Heart left ventricle (tissue), 16 donors: ENCODE results near the gene UNC45A. TPM values are rescaled to one million over a fixed set of nuclear protein-coding genes. Genes with fewer than 3 reads are reported as not detected.
"Not testable (repeated sequence)": the region's sequence is repeated elsewhere in the genome, so short reads cannot be mapped to it uniquely, and the experiment has no call there.

Source experiments
- ATAC-seq, 4 donors: fragments of 200-7000 bp; cut with Tn5 transposase; one replicate each; pipeline ENCODE4 v1.9.1; 2020 to 2022; ENCODE audit warnings: moderate library complexity in 4 of 4, mild to moderate bottlenecking in 3 of 4, moderate number of reproducible peaks in 1 of 4
- DNase-seq, 5 donors: peaks; one replicate each; pipeline ENCODE4 v3.0.0-alpha.2; 2020
- H3K27ac ChIP-seq, 12 donors: fragments of 200-600 bp; sonication (generic) in 4 of 12; one replicate each; pipeline versions ENCODE4 v1.5.0 to v1.8.0; 2016 to 2022; ENCODE audit warnings: mild to moderate bottlenecking in 2 of 12
- H3K27me3 ChIP-seq, 9 donors: fragments of 200-600 bp; sonication (generic) in 2 of 9; one replicate each; pipeline versions ENCODE4 v1.5.1 to v1.8.0; 2016 to 2022; ENCODE audit warnings: mild to moderate bottlenecking in 3 of 9
- H3K36me3 ChIP-seq, 9 donors: fragments of 200-600 bp; sonication (generic) in 2 of 9; one replicate each; pipeline versions ENCODE4 v1.5.0 to v1.8.0; 2018 to 2022; ENCODE audit warnings: mild to moderate bottlenecking in 2 of 9
- H3K4me1 ChIP-seq, 12 donors: fragments of 200-600 bp; sonication (generic) in 4 of 12; one replicate each; pipeline versions ENCODE4 v1.5.0 to v1.8.0; 2016 to 2022; ENCODE audit warnings: mild to moderate bottlenecking in 3 of 12
- H3K4me3 ChIP-seq, 12 donors: fragments of 200-600 bp; sonication (generic) in 4 of 12; one replicate each; pipeline versions ENCODE4 v1.5.0 to v1.8.0; 2017 to 2022; ENCODE audit warnings: mild to moderate bottlenecking in 9 of 12, moderate library complexity in 4 of 12
- H3K9me3 ChIP-seq, 12 donors: fragments of 200-600 bp; sonication (generic) in 4 of 12; one replicate each; pipeline versions ENCODE4 v1.5.0 to v1.8.0; 2016 to 2022; ENCODE audit warnings: mild to moderate bottlenecking in 1 of 12
- POLR2A ChIP-seq, 2 donors: fragments of 450-650 bp; IDR thresholded peaks; one replicate each; pipeline ENCODE4 v1.6.1; 2017; ENCODE audit warnings: antibody characterized with exemption in 2 of 2, mild to moderate bottlenecking in 2 of 2, moderate library complexity in 2 of 2
- WGBS, 4 donors: extraction: QIAGEN DNeasy Blood & Tissue Kit in 2 of 4; methylation state at CpG; one replicate each; pipeline versions ENCODE4 v1.1.5 to v1.1.7; 2013 to 2018; 5-methylcytosine and 5-hydroxymethylcytosine counted together
- intact Hi-C, 10 donors: fragments of 100-400 bp; cut with DNase I; formaldehyde crosslinking; loops; one replicate each; pipeline versions ENCODE4 v1.11.1 to v1.14.2; 2022
- polyA plus RNA-seq, 2 donors: library from polyadenylated mRNA; stranded (reverse); fragments of 200-250 nt; gene quantifications; one replicate each; pipeline ENCODE4 v1.2.3, GENCODE V29; 2013
- total RNA-seq, 9 donors: library from RNA; depleted of rRNA in 2 of 9; stranded (reverse); fragments of >200 nt in 2 of 9; fragmentation: NEBNext Ultra II Directional in 3 of 9; extraction: Animal tissue kit (Norgen Biotek cat#: 25700) in 3 of 9; gene quantifications; one replicate each; pipeline versions ENCODE4 v1.1.0 to v1.2.4, GENCODE V29; 2016 to 2023
- TF ChIP-seq, protein P1 (sequence below), 12 donors: fragments of 200-600 bp; sonication (generic) in 4 of 12; IDR thresholded peaks; one replicate each; pipeline versions ENCODE4 v1.5.0 to v1.8.0; 2018 to 2022; ENCODE audit warnings: antibody characterized with exemption in 12 of 12, mild to moderate bottlenecking in 5 of 12
- donor health status: ischemic (EF 13 %, LVEDD 7.1; RV severe dilation, severe dysfunction).
- donor health status: healthy with polysubstance abuse.
- donor health status: DM: no; HTN: yes; CAD: no.
- donor health status: DM: no; HTN: no; CAD: no.
- donor health status: ischemic (EF 25% LVEDD 6.9; RV normal size, moderate dysfunction).
- donor health status: ischemic (EF 25% LVEDD 5.7; RV mildly dilated, moderate dysfunction).
- donor health status: healthy.
- donor health status: DM: yes; HTN: yes; CAD: no.
- donor health status: ischemic (EF 35%, LVEDD 5.7; RV mildly dilated, moderate dysfunction).
- donor health status: nonischemic (EF 11% LVEDD 7.7; RV severe dilation, severe dysfunction).
- donor health status: DM: yes; HTN: yes; CAD: no.
- donor health status: PGD.
- donor health status: ischemic (EF 29% LVEDD 5.4; RV normal size, mild dysfunction).
- donor health status: nonischemic (EF 23%, LVEDD 6.1; RV moderate dilation, normal function).

Gene UNC45A
- total and polyA plus RNA-seq, 11 donors = 12.0 to 34.0 (median 21.9) TPM

DNA sequence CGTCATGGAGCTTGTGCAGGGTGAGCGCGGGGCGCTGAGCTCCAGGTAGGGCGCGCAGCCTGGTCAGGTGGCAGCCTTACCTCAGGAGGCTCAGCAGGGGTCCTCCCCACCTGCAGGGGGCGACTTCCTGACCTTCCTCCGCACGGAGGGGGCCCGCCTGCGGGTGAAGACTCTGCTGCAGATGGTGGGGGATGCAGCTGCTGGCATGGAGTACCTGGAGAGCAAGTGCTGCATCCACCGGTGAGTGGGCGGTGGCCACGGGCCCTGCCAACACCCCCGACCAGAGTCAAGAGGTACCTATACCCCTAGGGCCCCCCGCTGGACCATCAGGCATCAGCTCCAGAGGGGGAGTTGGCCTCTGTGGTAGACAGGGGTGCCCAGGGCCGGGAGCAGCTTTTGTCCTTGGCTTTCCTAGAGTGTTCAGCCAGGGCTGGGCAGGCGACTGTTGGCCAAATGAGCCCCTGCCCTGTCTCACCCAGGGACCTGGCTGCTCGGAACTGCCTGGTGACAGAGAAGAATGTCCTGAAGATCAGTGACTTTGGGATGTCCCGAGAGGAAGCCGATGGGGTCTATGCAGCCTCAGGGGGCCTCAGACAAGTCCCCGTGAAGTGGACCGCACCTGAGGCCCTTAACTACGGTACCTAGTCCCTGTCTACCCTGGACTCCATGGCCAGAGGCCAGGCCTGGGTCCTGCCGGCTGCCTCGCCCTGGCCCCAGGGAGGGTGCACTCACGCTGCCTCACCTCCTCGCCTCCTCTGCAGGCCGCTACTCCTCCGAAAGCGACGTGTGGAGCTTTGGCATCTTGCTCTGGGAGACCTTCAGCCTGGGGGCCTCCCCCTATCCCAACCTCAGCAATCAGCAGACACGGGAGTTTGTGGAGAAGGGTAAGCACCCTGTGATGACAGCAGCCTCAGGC is 41.7 kb upstream of the UNC45A start:
- Histone ChIP-seq H3K27ac (no peak overlapping the region), H3K9me3 (no peaks in the 10 kb centered on the region), H3K4me1 (peaks cover 0 to under 1% (median 0%) of the 10 kb centered on the region in 12 donors), H3K4me3 (no peak overlapping the region), H3K36me3 (peaks cover 6 to 82% (median 74%) of the 10 kb centered on the region in 9 donors), H3K27me3 (no peaks in the 10 kb centered on the region)
- WGBS, 4 donors = 92 to 96% (median 94%) methylated on average over 24 to 33 of the region's 33 CpGs
- TF ChIP-seq, protein P1, sequence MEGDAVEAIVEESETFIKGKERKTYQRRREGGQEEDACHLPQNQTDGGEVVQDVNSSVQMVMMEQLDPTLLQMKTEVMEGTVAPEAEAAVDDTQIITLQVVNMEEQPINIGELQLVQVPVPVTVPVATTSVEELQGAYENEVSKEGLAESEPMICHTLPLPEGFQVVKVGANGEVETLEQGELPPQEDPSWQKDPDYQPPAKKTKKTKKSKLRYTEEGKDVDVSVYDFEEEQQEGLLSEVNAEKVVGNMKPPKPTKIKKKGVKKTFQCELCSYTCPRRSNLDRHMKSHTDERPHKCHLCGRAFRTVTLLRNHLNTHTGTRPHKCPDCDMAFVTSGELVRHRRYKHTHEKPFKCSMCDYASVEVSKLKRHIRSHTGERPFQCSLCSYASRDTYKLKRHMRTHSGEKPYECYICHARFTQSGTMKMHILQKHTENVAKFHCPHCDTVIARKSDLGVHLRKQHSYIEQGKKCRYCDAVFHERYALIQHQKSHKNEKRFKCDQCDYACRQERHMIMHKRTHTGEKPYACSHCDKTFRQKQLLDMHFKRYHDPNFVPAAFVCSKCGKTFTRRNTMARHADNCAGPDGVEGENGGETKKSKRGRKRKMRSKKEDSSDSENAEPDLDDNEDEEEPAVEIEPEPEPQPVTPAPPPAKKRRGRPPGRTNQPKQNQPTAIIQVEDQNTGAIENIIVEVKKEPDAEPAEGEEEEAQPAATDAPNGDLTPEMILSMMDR (IDR thresholded peaks at IDR 0.05) = peak in 3 of 12 donors; percentile 10 to 18 (median 15)
- TF ChIP-seq POLR2A (IDR thresholded peaks at IDR 0.05) = no peak
- intact Hi-C loops = no loop called here
- no peak for DNase-seq
- no peak for ATAC-seq

DNA sequence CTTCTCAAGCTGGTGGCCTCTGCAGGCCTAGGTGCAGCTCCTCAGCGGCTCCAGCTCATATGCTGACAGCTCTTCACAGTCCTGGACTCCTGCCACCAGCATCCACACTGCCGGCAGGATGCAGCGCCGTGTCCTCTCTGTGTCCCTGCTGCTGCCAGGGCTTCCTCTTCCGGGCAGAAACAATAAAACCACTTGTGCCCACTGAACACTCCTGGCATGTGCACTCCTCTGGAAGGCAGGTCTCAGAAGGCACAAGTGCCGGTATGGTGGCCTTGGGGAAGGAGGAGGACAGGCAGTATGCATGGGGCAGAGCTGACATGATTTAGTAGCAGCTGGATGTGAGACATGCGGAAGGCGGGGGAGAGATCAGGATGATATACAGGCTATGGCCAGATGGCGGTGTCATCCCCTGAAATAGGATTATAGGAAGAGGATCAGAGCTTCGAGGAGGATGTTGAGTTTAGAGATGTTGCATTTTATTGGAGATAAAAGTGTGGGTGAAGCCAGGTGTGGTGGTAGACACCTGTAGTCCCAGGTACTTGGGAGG is 39.4 kb upstream of the UNC45A start:
- Histone ChIP-seq H3K4me1 (no peaks in the 10 kb centered on the region), H3K36me3 (peaks cover 6 to 61% (median 52%) of the 10 kb centered on the region in 9 donors), H3K27ac (no peak overlapping the region), H3K4me3 (no peak overlapping the region), H3K9me3 (no peaks in the 10 kb centered on the region), H3K27me3 (no peaks in the 10 kb centered on the region)
- intact Hi-C loops = no loop called here
- TF ChIP-seq, protein P1 (IDR thresholded peaks at IDR 0.05) = no peak
- ATAC-seq = peak in 3 of 4 donors; percentile 10 to 31 (median 21)
- WGBS, 4 donors = 37 to 48% (median 39%) methylated on average over 10 of the region's 10 CpGs
- DNase-seq = peak in 1 of 5 donors; percentile 36

DNA sequence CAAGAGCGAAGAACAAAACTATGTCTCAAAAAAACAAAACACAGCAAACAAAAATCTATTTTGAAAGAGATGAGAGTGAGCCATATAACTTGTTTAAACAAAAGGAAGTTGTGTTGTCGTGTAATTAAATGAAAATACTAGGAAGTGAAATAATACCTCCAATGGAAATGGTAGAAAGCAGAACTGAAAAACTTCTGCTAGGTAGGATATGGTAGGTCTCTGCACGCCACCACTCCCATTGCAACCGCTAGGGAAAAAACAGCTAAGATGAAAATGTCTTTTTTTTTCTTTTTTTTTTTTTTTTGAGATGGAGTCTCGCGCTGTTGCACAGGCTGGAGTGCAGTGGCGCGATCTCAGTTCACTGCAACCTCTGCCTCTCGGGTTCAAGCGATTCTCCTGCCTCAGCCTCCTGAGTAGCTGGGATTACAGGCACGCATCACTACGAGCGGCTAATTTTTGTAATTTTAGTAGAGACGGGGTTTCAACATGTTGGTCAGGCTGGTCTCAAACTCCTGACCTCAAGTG is 37.9 kb upstream of the UNC45A start:
- H3K9me3 ChIP-seq, ATAC-seq, H3K4me3 ChIP-seq, H3K4me1 ChIP-seq, H3K27me3 ChIP-seq, intact Hi-C loops, DNase-seq, H3K27ac ChIP-seq: not testable (repeated sequence)
- H3K36me3 ChIP-seq = peaks cover 3 to 45% (median 37%) of the 10 kb centered on the region in 9 donors
- 89 to 93% (median 90%) methylated on average over 14 of the region's 14 CpGs for WGBS, 4 donors

DNA sequence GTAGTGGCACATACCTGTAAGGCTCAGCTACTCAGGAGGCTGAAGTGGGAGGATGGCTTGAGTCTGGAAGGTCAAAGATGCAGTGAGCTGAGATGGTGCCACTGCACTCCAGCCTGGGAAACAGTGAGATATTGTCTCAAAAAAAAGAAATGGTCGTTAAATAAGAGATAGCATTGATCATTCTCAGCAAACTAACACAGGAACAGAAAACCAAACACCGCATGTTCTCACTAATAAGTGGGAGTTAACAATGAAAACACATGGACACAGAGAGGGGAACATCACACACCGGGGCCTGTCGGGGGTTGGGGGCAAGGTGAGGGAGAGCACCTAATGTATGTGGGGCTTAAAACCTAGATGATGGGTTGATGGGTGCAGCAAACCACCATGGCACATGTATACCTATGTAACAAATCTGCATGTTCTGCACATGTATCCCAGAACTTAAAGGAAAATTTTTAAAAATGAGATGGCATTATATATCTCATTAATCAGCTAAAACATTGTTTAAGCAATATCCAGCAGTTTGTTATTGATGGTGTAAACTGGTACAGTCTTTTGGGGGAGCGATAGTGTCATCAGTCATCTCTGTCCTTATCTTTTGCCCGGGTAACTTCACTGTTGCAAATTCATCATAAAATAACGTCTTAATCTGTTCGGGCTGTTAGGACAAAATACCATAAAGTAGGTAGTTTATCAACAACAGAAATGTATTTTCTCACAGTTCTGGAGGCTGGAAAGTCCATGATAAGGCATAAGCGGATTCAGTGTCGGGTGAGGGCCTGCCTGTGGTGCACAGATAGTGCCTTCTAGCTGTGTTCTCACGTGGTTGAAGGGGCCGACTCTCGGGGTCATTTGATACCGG is 33.7 kb upstream of the UNC45A start:
- TF ChIP-seq, protein P1 (IDR thresholded peaks at IDR 0.05) = no peak
- TF ChIP-seq POLR2A (IDR thresholded peaks at IDR 0.05) = no peak
- peak in 2 of 4 donors; percentile 18 to 33 for ATAC-seq
- Histone ChIP-seq H3K9me3 (no peaks in the 10 kb centered on the region), H3K4me1 (peaks cover 3 to 22% (median 16%) of the 10 kb centered on the region in 12 donors), H3K4me3 (peak overlapping the region in 9 of 12 donors; percentile 64 to 95 (median 83)), H3K36me3 (peaks cover 0 to 23% (median 17%) of the 10 kb centered on the region in 9 donors), H3K27me3 (no peaks in the 10 kb centered on the region), H3K27ac (peak overlapping the region in 11 of 12 donors; percentile 79 to 98 (median 94))
- WGBS, 4 donors = 49 to 55% (median 52%) methylated on average over 14 of the region's 14 CpGs
- intact Hi-C loops = loop anchor here in 9 of 10 donors (1.0 to 2.0 kb wide), 4 partner anchors 29 to 33 kb away; partner anchors contain the start of genes HDDC3 (in 4 of the 9) and UNC45A (in 2 of the 9)
- peak in 2 of 5 donors; percentile 19 to 24 for DNase-seq
